SU-DHL-6 (cell line): ENCODE results near the gene SNX9.

Experiments
- H2AFZ ChIP-seq: fragments of 200-600 bp; sonication (generic); 2 replicates; pipeline ENCODE4 v1.6.1; 2014; ENCODE audit warnings: low read depth, mild to moderate bottlenecking, moderate library complexity, mixed read lengths, antibody characterized with exemption, low read length; ENCODE audit not compliant: severe bottlenecking
- H3F3A ChIP-seq: fragments of 200-600 bp; shearing (Covaris generic); 2 replicates; pipeline ENCODE4 v1.6.0; 2016; ENCODE audit warnings: antibody characterized with exemption, mild to moderate bottlenecking; ENCODE audit not compliant: insufficient read depth
- H3K27ac ChIP-seq: fragments of 200-600 bp; sonication (generic); 2 replicates; pipeline ENCODE4 v1.5.1; 2016; ENCODE audit warnings: low read depth, mild to moderate bottlenecking, low read length, moderate library complexity, mixed read lengths
- H3K27me3 ChIP-seq: fragments of 200-600 bp; sonication (generic), shearing (Covaris generic); 2 replicates; pipeline ENCODE4 v1.6.0; 2014; ENCODE audit warnings: mild to moderate bottlenecking, low read length
- H3K36me3 ChIP-seq: fragments of 200-600 bp; sonication (generic); 2 replicates; pipeline ENCODE4 v1.6.1; 2014; ENCODE audit warnings: mild to moderate bottlenecking, low read length, mixed read lengths
- H3K4me2 ChIP-seq: fragments of 300-600, 200-600 bp; shearing (Covaris generic), sonication (generic); 2 replicates; pipeline ENCODE4 v1.6.0; 2014; ENCODE audit warnings: low read length, low read depth, mild to moderate bottlenecking; ENCODE audit not compliant: poor library complexity, severe bottlenecking
- H3K4me3 ChIP-seq: fragments of 200-600 bp; sonication (generic); 2 replicates; pipeline ENCODE4 v1.5.1; 2014; ENCODE audit warnings: antibody characterized with exemption, low read length, mild to moderate bottlenecking, mixed read lengths; ENCODE audit not compliant: insufficient read depth, poor library complexity, severe bottlenecking
- H3K79me2 ChIP-seq: fragments of 200-600 bp; sonication (generic); 2 replicates; pipeline ENCODE4 v1.6.1; 2014; ENCODE audit warnings: mild to moderate bottlenecking, low read length, moderate library complexity; ENCODE audit not compliant: insufficient read depth
- H3K9ac ChIP-seq: fragments of 200-600 bp; sonication (generic); 2 replicates; pipeline ENCODE4 v1.7.0; 2014; ENCODE audit warnings: mild to moderate bottlenecking, low read length
- H3K9me2 ChIP-seq: fragments of 200-600 bp; sonication (generic); replicated peaks from 2 replicates; pipeline ENCODE4 v1.6.1; 2014; ENCODE audit warnings: low read length; ENCODE audit not compliant: insufficient read depth
- H3K9me3 ChIP-seq: fragments of 200-600 bp; sonication (generic); 2 replicates; pipeline ENCODE4 v1.6.1; 2014; ENCODE audit warnings: low read length, mixed read lengths; ENCODE audit not compliant: insufficient read depth
- H4K20me1 ChIP-seq: fragments of 200-600 bp; sonication (generic); 2 replicates; pipeline ENCODE4 v1.6.1; 2014; ENCODE audit warnings: low read depth, mild to moderate bottlenecking, antibody characterized with exemption, low read length, moderate library complexity, mixed read lengths
- CTCF ChIP-seq: fragments of 200-600 bp; sonication (generic); IDR thresholded peaks from one replicate; pipeline ENCODE4 v1.5.1; 2017; ENCODE audit warnings: antibody characterized with exemption, mild to moderate bottlenecking, low read length, moderate library complexity; ENCODE audit not compliant: insufficient read depth, poor library complexity, severe bottlenecking
- EZH2phosphoT487 ChIP-seq: fragments of 200-600 bp; sonication (generic), shearing (Covaris generic); conservative IDR thresholded peaks from 2 replicates; pipeline ENCODE4 v1.6.1; 2018; ENCODE audit warnings: mild to moderate bottlenecking, antibody characterized with exemption, low read length, moderate library complexity, mixed read lengths

SNX9 gene

DNA sequence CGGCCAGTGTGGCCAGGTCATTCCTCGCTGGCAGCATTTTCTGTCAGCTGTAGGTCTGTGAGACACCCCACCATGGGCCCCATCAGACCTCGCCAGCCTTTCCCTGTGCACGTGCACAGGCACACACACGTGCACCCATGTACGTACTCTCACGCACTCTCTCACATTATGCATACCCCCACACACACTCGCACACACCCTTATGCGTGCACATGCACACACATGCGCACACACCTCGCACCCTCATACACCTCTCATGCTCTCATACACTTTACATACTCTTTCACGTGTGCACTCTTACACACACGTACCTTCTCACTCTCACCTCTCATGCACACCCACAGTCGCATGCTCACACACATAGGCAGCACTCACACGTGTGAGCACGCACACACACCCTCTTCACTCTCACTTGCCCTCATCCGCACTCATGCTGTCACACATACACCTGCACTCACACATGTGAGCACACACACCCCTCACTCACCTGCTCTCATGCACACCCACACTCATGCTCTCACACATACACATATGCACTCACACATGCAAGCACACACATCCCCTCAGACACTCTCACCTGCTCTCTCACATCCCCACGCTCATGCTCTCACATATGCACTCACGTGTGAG, 46.7 kb downstream of the SNX9 start:
- H3K79me2 ChIP-seq, result no peaks in the 10 kb centered on the region
- H3K36me3 ChIP-seq, result no peaks in the 10 kb centered on the region

DNA sequence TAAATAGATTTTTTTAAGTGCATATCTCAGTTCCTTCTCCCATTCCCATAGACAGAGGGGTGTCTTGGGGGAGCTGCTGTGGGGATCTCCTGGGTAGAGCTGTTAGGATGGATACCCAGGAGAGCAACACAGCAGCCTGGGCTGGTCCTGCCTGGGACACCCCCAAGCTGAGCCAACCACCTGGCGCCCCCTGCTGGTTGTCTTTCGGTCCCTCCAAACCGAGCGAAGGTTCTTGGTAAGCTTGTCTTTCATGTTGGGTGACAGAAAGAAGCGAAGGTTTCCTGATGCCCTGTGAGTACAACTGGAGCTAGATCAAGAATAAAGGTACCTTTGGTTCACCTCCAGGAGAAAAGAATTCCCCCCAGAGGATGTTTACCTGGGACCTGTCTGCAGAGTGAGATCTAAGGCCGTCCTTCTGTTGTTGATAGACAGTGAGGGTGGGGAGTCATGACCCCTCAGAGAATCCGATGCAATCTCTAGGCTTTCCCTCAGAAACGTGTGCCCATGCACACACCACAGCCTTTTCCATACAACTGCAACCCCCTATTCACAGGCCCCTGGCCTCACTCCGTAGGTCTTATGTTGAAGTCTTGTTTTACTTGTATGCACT, 50.8 kb downstream of the SNX9 start:
- no peaks in the 10 kb centered on the region for H3K27me3 ChIP-seq
- H3K9me2 ChIP-seq, result no peaks in the 10 kb centered on the region
- H3K9ac ChIP-seq, result no peak overlapping the region
- no peaks in the 10 kb centered on the region for H3K36me3 ChIP-seq
- no peaks in the 10 kb centered on the region for H3K9me3 ChIP-seq
- H2AFZ ChIP-seq, result no peak overlapping the region
- no peak overlapping the region for H3K27ac ChIP-seq
- TF ChIP-seq EZH2phosphoT487 (no peak), CTCF (peak; percentile 77)
- no peaks in the 10 kb centered on the region for H4K20me1 ChIP-seq
- no peak overlapping the region for H3K4me3 ChIP-seq
- H3K4me2 ChIP-seq, result no peak overlapping the region
- H3F3A ChIP-seq, result no peaks in the 10 kb centered on the region
- H3K79me2 ChIP-seq, result no peaks in the 10 kb centered on the region

More for the DNA sequence above, 46.7 kb downstream of the SNX9 start:
- Histone ChIP-seq H3K4me2 (no peak overlapping the region), H3K9me3 (no peaks in the 10 kb centered on the region), H3K27ac (no peak overlapping the region), H3K27me3 (no peaks in the 10 kb centered on the region), H3K9ac (no peak overlapping the region), H4K20me1 (no peaks in the 10 kb centered on the region), H3F3A (no peaks in the 10 kb centered on the region), H3K4me3 (no peak overlapping the region), H2AFZ (no peak overlapping the region), H3K9me2 (no peaks in the 10 kb centered on the region)
- no peak for TF ChIP-seq EZH2phosphoT487
- TF ChIP-seq CTCF, result no peak

GRCh38 chr6:157877149-157877548, 54.1 kb downstream of the SNX9 start:
- TF ChIP-seq EZH2phosphoT487 (no peak), CTCF (no peak)
- H3K9ac ChIP-seq, result no peak overlapping the region
- no peaks in the 10 kb centered on the region for H3K36me3 ChIP-seq
- H4K20me1 ChIP-seq, result no peaks in the 10 kb centered on the region
- H3K79me2 ChIP-seq, result no peaks in the 10 kb centered on the region
- no peak overlapping the region for H3K27ac ChIP-seq
- H3K4me2 ChIP-seq, result no peak overlapping the region
- H3K9me3 ChIP-seq, result no peaks in the 10 kb centered on the region
- H3K4me3 ChIP-seq, result no peak overlapping the region
- no peaks in the 10 kb centered on the region for H3K27me3 ChIP-seq
- H3K9me2 ChIP-seq, result no peaks in the 10 kb centered on the region
- no peak overlapping the region for H2AFZ ChIP-seq
- H3F3A ChIP-seq, result no peaks in the 10 kb centered on the region
